KMS-11 (cell line): ENCODE data around the gene NFASC.

Experiments
- H2AFZ ChIP-seq: fragments of 200-600 bp; sonication (generic); 2 replicates; pipeline ENCODE4 v1.6.1; 2016; ENCODE audit warnings: antibody characterized with exemption, mixed run types, low read depth
- H3K27ac ChIP-seq: fragments of 200-600 bp; sonication (generic); 2 replicates; pipeline ENCODE4 v1.6.1; 2016; ENCODE audit warnings: mild to moderate bottlenecking, mixed run types
- H3K27me3 ChIP-seq: fragments of 200-600 bp; sonication (generic); 2 replicates; pipeline ENCODE4 v1.6.1; 2017; ENCODE audit warnings: mild to moderate bottlenecking, low read depth, mixed run types, moderate library complexity; ENCODE audit not compliant: insufficient read depth
- H3K36me3 ChIP-seq: fragments of 200-600 bp; sonication (generic); 2 replicates; pipeline ENCODE4 v1.6.1; 2017; ENCODE audit warnings: mild to moderate bottlenecking, mixed run types; ENCODE audit not compliant: insufficient read depth
- H3K4me1 ChIP-seq: fragments of 200-600 bp; sonication (generic); 2 replicates; pipeline ENCODE4 v1.6.1; 2016; ENCODE audit warnings: mild to moderate bottlenecking, low read depth, mixed run types; ENCODE audit not compliant: poor library complexity, severe bottlenecking
- H3K4me2 ChIP-seq: fragments of 200-600 bp; sonication (generic); 2 replicates; pipeline ENCODE4 v1.7.0; 2016; ENCODE audit warnings: mild to moderate bottlenecking, mixed run types
- H3K4me3 ChIP-seq: fragments of 200-600 bp; sonication (generic); IDR thresholded peaks from 2 replicates; pipeline ENCODE4 v1.6.1; 2017; ENCODE audit warnings: low read depth, low read length, mixed read lengths; ENCODE audit not compliant: insufficient read depth
- H3K79me2 ChIP-seq: fragments of 200-600 bp; sonication (generic); 2 replicates; pipeline ENCODE4 v1.6.1; 2016; ENCODE audit warnings: low read depth, mixed run types; ENCODE audit not compliant: insufficient read depth
- H3K9ac ChIP-seq: fragments of 200-600 bp; sonication (generic); 2 replicates; pipeline ENCODE4 v1.6.1; 2016; ENCODE audit warnings: mild to moderate bottlenecking, mixed run types
- H4K20me1 ChIP-seq: fragments of 200-600 bp; sonication (generic); 2 replicates; pipeline ENCODE4 v1.6.1; 2016; ENCODE audit warnings: mild to moderate bottlenecking, mixed run types; ENCODE audit not compliant: insufficient read depth
- CTCF ChIP-seq: fragments of 200-600 bp; sonication (generic); conservative IDR thresholded peaks from 2 replicates; pipeline ENCODE4 v1.6.1; 2017; ENCODE audit warnings: low read depth, mild to moderate bottlenecking, antibody characterized with exemption, low read length, moderate library complexity, mixed read lengths

Gene NFASC

GRCh38 chr1:204959374-204959773 lies 88.7 kb downstream of the NFASC start:
- no peaks in the 10 kb centered on the region for H3K36me3 ChIP-seq
- peaks cover 10% of the 10 kb centered on the region for H3K4me1 ChIP-seq
- no peak overlapping the region for H3K4me2 ChIP-seq
- TF ChIP-seq CTCF = no peak
- peaks cover 7% of the 10 kb centered on the region; the same call in 1 of the 2 replicates for H3K27me3 ChIP-seq
- H3K27ac ChIP-seq = no peak overlapping the region
- H3K4me3 ChIP-seq = no peak overlapping the region
- no peaks in the 10 kb centered on the region for H3K79me2 ChIP-seq
- no peak overlapping the region for H2AFZ ChIP-seq
- H3K9ac ChIP-seq = no peak overlapping the region
- no peaks in the 10 kb centered on the region for H4K20me1 ChIP-seq

GRCh38 chr1:204959836-204960235 lies 89.2 kb downstream of the NFASC start:
- no peaks in the 10 kb centered on the region for H3K79me2 ChIP-seq
- peaks cover 10% of the 10 kb centered on the region for H3K4me1 ChIP-seq
- H3K36me3 ChIP-seq = no peaks in the 10 kb centered on the region
- H3K27me3 ChIP-seq = peaks cover 7% of the 10 kb centered on the region; the same call in 1 of the 2 replicates
- TF ChIP-seq CTCF = no peak
- H2AFZ ChIP-seq = no peak overlapping the region
- H3K9ac ChIP-seq = no peak overlapping the region
- no peak overlapping the region for H3K4me2 ChIP-seq
- H3K27ac ChIP-seq = no peak overlapping the region
- no peak overlapping the region for H3K4me3 ChIP-seq
- H4K20me1 ChIP-seq = no peaks in the 10 kb centered on the region

GRCh38 chr1:204960306-204961125 lies 89.9 kb downstream of the NFASC start:
- Histone ChIP-seq H3K4me2 (no peak overlapping the region), H4K20me1 (no peaks in the 10 kb centered on the region), H3K4me1 (peaks cover 10% of the 10 kb centered on the region), H3K9ac (no peak overlapping the region), H3K79me2 (no peaks in the 10 kb centered on the region), H3K4me3 (no peak overlapping the region), H2AFZ (no peak overlapping the region), H3K27me3 (peaks cover 7% of the 10 kb centered on the region; the same call in 1 of the 2 replicates), H3K27ac (no peak overlapping the region), H3K36me3 (no peaks in the 10 kb centered on the region)
- no peak for TF ChIP-seq CTCF

GRCh38 chr1:204961765-204962419 lies 91.2 kb downstream of the NFASC start:
- Histone ChIP-seq H3K9ac (no peak overlapping the region), H3K36me3 (no peaks in the 10 kb centered on the region), H2AFZ (no peak overlapping the region), H3K4me2 (no peak overlapping the region), H3K79me2 (no peaks in the 10 kb centered on the region), H4K20me1 (no peaks in the 10 kb centered on the region), H3K27ac (no peak overlapping the region), H3K4me1 (peaks cover 10% of the 10 kb centered on the region), H3K4me3 (no peak overlapping the region), H3K27me3 (peaks cover 16% of the 10 kb centered on the region; the same call in 1 of the 2 replicates)
- TF ChIP-seq CTCF = no peak
